GM12891 (cell line): ENCODE data around the gene SAP130.

ENCODE experiments used
- POLR2A ChIP-seq: IDR thresholded peaks from 2 replicates; pipeline ENCODE4 v1.6.1; 2011; ENCODE audit warnings: low read depth, low read length, control low read depth
- POU2F2 ChIP-seq: IDR thresholded peaks from 2 replicates; pipeline ENCODE4 v1.6.1; 2011; ENCODE audit warnings: low read depth, mild to moderate bottlenecking, control low read depth, low read length, moderate library complexity

DNA sequence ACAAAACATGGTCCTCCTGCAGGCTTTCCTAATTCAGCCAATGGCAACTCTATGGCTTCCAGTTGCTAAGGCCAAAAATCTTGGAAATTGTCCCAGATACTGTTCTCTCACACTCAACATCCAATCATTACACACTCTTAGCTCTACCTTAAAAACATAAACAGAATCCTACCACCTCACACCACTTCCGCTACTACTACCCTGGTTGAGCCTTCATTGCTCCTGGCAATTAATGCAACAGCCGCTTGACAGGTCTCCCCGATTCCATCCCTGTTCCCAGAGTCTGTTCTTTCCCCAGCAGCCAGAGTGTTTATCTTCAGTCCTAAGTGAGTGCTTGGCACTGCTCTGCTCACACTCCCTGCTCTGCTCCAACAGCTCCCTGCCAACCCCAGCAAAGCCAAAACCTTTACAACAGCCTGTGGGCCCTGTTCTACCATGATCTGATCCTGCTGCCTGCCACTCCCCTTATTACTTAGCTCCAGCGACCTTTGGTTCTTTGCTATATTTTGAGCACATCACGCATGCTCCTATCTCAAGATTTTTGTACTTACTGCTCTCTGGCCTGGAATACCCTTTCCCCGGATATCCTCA is 74.6 kb downstream of the SAP130 start:
- no peak for TF ChIP-seq POLR2A
- TF ChIP-seq POU2F2: no peak
